GM23338 (cell line): ENCODE measurements around the gene OR8H3. TPM values are rescaled to one million over a fixed set of nuclear protein-coding genes. Genes with fewer than 3 reads are reported as not detected.

ENCODE experiments used
- ATAC-seq: fragments of 200-7000 bp; cut with Tn5 transposase; 3 replicates; pipeline ENCODE4 v1.9.1; 2020
- DNase-seq: peaks from one replicate; pipeline ENCODE4 v3.0.0-alpha.2; 2015; ENCODE audit warnings: low spot score
- H2AFZ ChIP-seq: fragments of 200-600 bp; sonication (generic); 2 replicates; pipeline ENCODE4 v1.8.0; 2016; ENCODE audit warnings: antibody characterized with exemption, mild to moderate bottlenecking, moderate library complexity
- H3F3A ChIP-seq: fragments of 200-600 bp; sonication (generic); replicated peaks from 2 replicates; pipeline ENCODE4 v1.8.0; 2017; ENCODE audit warnings: antibody characterized with exemption, mixed run types, low read depth
- H3K27ac ChIP-seq: fragments of 200-600 bp; sonication (generic); 2 replicates; pipeline ENCODE4 v1.6.1; 2016; ENCODE audit warnings: low read depth
- H3K27me3 ChIP-seq: fragments of 200-600 bp; sonication (generic); 2 replicates; pipeline ENCODE4 v1.8.0; 2016; ENCODE audit warnings: mild to moderate bottlenecking, mixed run types, moderate library complexity; ENCODE audit not compliant: insufficient read depth
- H3K36me3 ChIP-seq: fragments of 200-600 bp; sonication (generic); 2 replicates; pipeline ENCODE4 v1.8.0; 2016; ENCODE audit warnings: mild to moderate bottlenecking; ENCODE audit not compliant: insufficient read depth
- H3K4me1 ChIP-seq: fragments of 200-600 bp; sonication (generic); 2 replicates; pipeline ENCODE4 v1.8.0; 2016; ENCODE audit warnings: mild to moderate bottlenecking, moderate library complexity; ENCODE audit not compliant: insufficient read depth
- H3K4me2 ChIP-seq: fragments of 200-600 bp; sonication (generic); 2 replicates; pipeline ENCODE4 v1.7.1; 2017; ENCODE audit warnings: mixed run types
- H3K4me3 ChIP-seq: fragments of 200-600 bp; sonication (generic); 2 replicates; pipeline ENCODE4 v1.6.1; 2016; ENCODE audit warnings: mixed run types
- H3K79me2 ChIP-seq: fragments of 200-600 bp; sonication (generic); replicated peaks from 2 replicates; pipeline ENCODE4 v1.8.0; 2017; ENCODE audit warnings: mild to moderate bottlenecking; ENCODE audit not compliant: insufficient read depth
- H3K9me2 ChIP-seq: fragments of 200-600 bp; sonication (generic); 2 replicates; pipeline ENCODE4 v1.8.0; 2017; ENCODE audit not compliant: insufficient read depth
- H4K20me1 ChIP-seq: fragments of 200-600 bp; sonication (generic); replicated peaks from 2 replicates; pipeline ENCODE4 v1.8.0; 2017; ENCODE audit warnings: mild to moderate bottlenecking; ENCODE audit not compliant: insufficient read depth
- H3K27ac Mint-ChIP-seq: 2 replicates; pipeline ENCODE4 v1.8.0; 2020; ENCODE audit warnings: inconsistent platforms, mild to moderate bottlenecking, moderate library complexity, mixed read lengths
- H3K27me3 Mint-ChIP-seq: 3 replicates; pipeline ENCODE4 v1.8.0; 2022; ENCODE audit warnings: low read depth, mild to moderate bottlenecking, moderate library complexity, mixed read lengths, inconsistent platforms; ENCODE audit not compliant: insufficient read depth, poor library complexity
- H3K36me3 Mint-ChIP-seq: 3 replicates; pipeline ENCODE4 v1.8.0; 2021; ENCODE audit warnings: low read depth, mild to moderate bottlenecking, inconsistent platforms, moderate library complexity, mixed read lengths
- H3K4me1 Mint-ChIP-seq: 3 replicates; pipeline ENCODE4 v1.8.0; 2020; ENCODE audit warnings: mild to moderate bottlenecking, inconsistent platforms, mixed read lengths
- H3K4me3 Mint-ChIP-seq: 3 replicates; pipeline ENCODE4 v1.8.0; 2021; ENCODE audit warnings: moderate library complexity, mild to moderate bottlenecking, inconsistent platforms, mixed read lengths
- H3K9me3 Mint-ChIP-seq: 3 replicates; pipeline ENCODE4 v1.8.0; 2020; ENCODE audit warnings: moderate library complexity, mild to moderate bottlenecking, inconsistent platforms, mixed read lengths
- CTCF ChIP-seq, 2 experiments: fragments of 200-600 bp in 1 of 2; sonication (generic) in 1 of 2; conservative IDR thresholded peaks; 2 replicates each; pipeline versions ENCODE4 v1.5.1 to v1.6.1; 2016 to 2017; ENCODE audit warnings: antibody characterized with exemption in 2 of 2, low read depth in 2 of 2, mild to moderate bottlenecking in 2 of 2, moderate library complexity in 1 of 2
- ETS1 ChIP-seq: IDR thresholded peaks from 2 replicates; pipeline ENCODE4 v1.6.1; 2016; ENCODE audit warnings: antibody characterized with exemption
- POLR2AphosphoS5 ChIP-seq: IDR thresholded peaks from 2 replicates; pipeline ENCODE4 v1.6.1; 2016; ENCODE audit warnings: antibody characterized with exemption, low read depth
- STAT1 ChIP-seq: IDR thresholded peaks from one replicate; pipeline ENCODE4 v1.6.1; 2016; ENCODE audit warnings: antibody characterized with exemption; ENCODE audit not compliant: unreplicated experiment
- ZNF462 ChIP-seq: fragments of 250-450 bp; sonication (Bioruptor Pico); IDR thresholded peaks from 2 replicates; pipeline ENCODE4 v1.5.0; 2020; ENCODE audit warnings: mild to moderate bottlenecking, moderate library complexity
- polyA plus RNA-seq: library from polyadenylated mRNA; unstranded; fragments of >200 nt; fragmentation: Nextera tagmentation; extraction: Ambion mirVana; gene quantifications from 2 replicates; pipeline ENCODE4 v1.2.1, GENCODE V29; 2016
- total RNA-seq: library from RNA; depleted of rRNA; stranded (reverse); fragments of >200 nt; shearing (Covaris generic); gene quantifications from 2 replicates; pipeline ENCODE4 v1.2.3, GENCODE V29; 2014

Gene OR8H3
- total and polyA plus RNA-seq, 2 experiments from 2014 or later = not detected

- no peak within 1 kb of the TSS for H3K4me3 Mint-ChIP-seq
- H3K9me2 ChIP-seq = 0 out of 2 replicates have a peak, but pooled peaks cover 4% of the 10 kb centered on the region
Measured at GRCh38 chr11:56160217-56160616, 38.0 kb downstream of the OR8H3 start, which contains the start of gene OR8K5. OR8K5 (minus strand) TSS chr11:56160317; CDS start chr11:56160317, 0 bp downstream.

More at GRCh38 chr11:56160217-56160616, 38.0 kb downstream of the OR8H3 start, which contains the start of gene OR8K5:
- TF ChIP-seq ZNF462 = no peak
- no peak for TF ChIP-seq STAT1
- TF ChIP-seq POLR2AphosphoS5 = no peak
- no peak for TF ChIP-seq CTCF (conservative IDR thresholded peaks at IDR 0.05; ENCODE audit: low read depth in 2 of 2)
- no peak for TF ChIP-seq ETS1
- no peaks in the 10 kb centered on the region for H3K4me1 Mint-ChIP-seq
- H3K27me3 Mint-ChIP-seq = no peaks in the 10 kb centered on the region
- Histone ChIP-seq H3K79me2 (no peaks in the 10 kb centered on the region), H3K36me3 (no peaks in the 10 kb centered on the region), H3K4me2 (no peak within 1 kb of the TSS), H4K20me1 (no peaks in the 10 kb centered on the region), H2AFZ (no peak within 1 kb of the TSS), H3K27ac (no peak within 1 kb of the TSS), H3K4me1 (no peaks in the 10 kb centered on the region), H3K4me3 (no peak within 1 kb of the TSS), H3F3A (no peaks in the 10 kb centered on the region), H3K27me3 (no peaks in the 10 kb centered on the region)
- H3K9me3 Mint-ChIP-seq = peaks cover 9% of the 10 kb centered on the region
- H3K36me3 Mint-ChIP-seq = no peaks in the 10 kb centered on the region
- no peak for DNase-seq
- no peak for ATAC-seq
- no peak within 1 kb of the TSS for H3K27ac Mint-ChIP-seq
